B cell (primary cell): ENCODE data around the gene MTSS2. TPM values are rescaled to one million over a fixed set of nuclear protein-coding genes. Genes with fewer than 3 reads are reported as not detected.

Experiments used
- ATAC-seq: fragments of 200-7000 bp; cut with Tn5 transposase; one replicate; pipeline ENCODE4 v1.10.0; 2021; ENCODE audit warnings: low read depth, mild to moderate bottlenecking, moderate number of reproducible peaks, moderate library complexity
- CTCF ChIA-PET: fragments of 350-600 bp; sonication (Branson Sonifier 250); formaldehyde crosslinking; loops from one replicate; lab custom pipeline; 2021; ENCODE audit warnings: antibody characterized with exemption, inconsistent platforms; lab: Charles Lee
- POLR2A ChIA-PET: fragments of 350-600 bp; sonication (Branson Sonifier 250); formaldehyde crosslinking; loops from one replicate; lab custom pipeline; 2021; ENCODE audit warnings: antibody characterized with exemption; lab: Charles Lee
- DNase-seq: peaks from one replicate; pipeline ENCODE4 v3.0.0; 2013
- H2AFZ ChIP-seq: 2 replicates; pipeline ENCODE4 v1.6.1; 2012; ENCODE audit warnings: mild to moderate bottlenecking, low read depth, low read length; ENCODE audit not compliant: insufficient read depth, poor library complexity, severe bottlenecking
- H3K27ac ChIP-seq, 2 donors: 1 replicate in 1 of 2; 2 replicates in 1 of 2; pipeline ENCODE4 v1.5.1; 2012 to 2013; ENCODE audit warnings: low read length in 2 of 2, mild to moderate bottlenecking in 2 of 2, moderate library complexity in 1 of 2
- H3K27me3 ChIP-seq, 4 experiments: fragments of 200-600 bp in 1 of 4; sonication (generic) in 1 of 4; replicated peaks in 1 of 4; 1 replicate in 2 of 4; 2 replicates in 2 of 4; pipeline versions ENCODE4 v1.6.1 to v1.7.0; 2013 to 2016; ENCODE audit warnings: low read length in 3 of 4, mild to moderate bottlenecking in 2 of 4, mixed read lengths in 1 of 4, moderate library complexity in 1 of 4; ENCODE audit not compliant: insufficient read depth in 4 of 4, control insufficient read depth in 3 of 4; ENCODE audit errors: control extremely low read depth in 1 of 4
- H3K36me3 ChIP-seq, 2 experiments: replicated peaks in 1 of 2; 1 replicate in 1 of 2; 2 replicates in 1 of 2; pipeline versions ENCODE4 v1.6.1 to v1.7.1; 2013; ENCODE audit warnings: low read length in 1 of 2; ENCODE audit not compliant: insufficient read depth in 2 of 2, control insufficient read depth in 1 of 2; ENCODE audit errors: control extremely low read depth in 1 of 2, extremely low read depth in 1 of 2
- H3K4me1 ChIP-seq, 2 donors: fragments of 200-600 bp in 1 of 2; sonication (generic) in 1 of 2; 1 replicate in 1 of 2; 2 replicates in 1 of 2; pipeline versions ENCODE4 v1.5.1 to v1.6.1; 2013 to 2017; ENCODE audit warnings: low read length in 2 of 2; ENCODE audit not compliant: control insufficient read depth in 2 of 2, insufficient read depth in 2 of 2
- H3K4me2 ChIP-seq: replicated peaks from 2 replicates; pipeline ENCODE3; 2012; ENCODE audit warnings: mild to moderate bottlenecking, low read depth, low read length; ENCODE audit not compliant: poor library complexity, severe bottlenecking
- H3K4me3 ChIP-seq, 5 experiments: fragments of 200-600 bp in 1 of 5; sonication (generic) in 1 of 5; 1 replicate in 3 of 5; 2 replicates in 2 of 5; pipeline versions ENCODE4 v1.5.1 to v1.7.0; 2011 to 2016; ENCODE audit warnings: low read length in 4 of 5, mild to moderate bottlenecking in 4 of 5, low read depth in 2 of 5, control low read depth in 1 of 5, moderate library complexity in 1 of 5; ENCODE audit not compliant: insufficient read depth in 1 of 5; ENCODE audit errors: control extremely low read depth in 1 of 5, extremely low read depth in 1 of 5
- H3K79me2 ChIP-seq: fragments of 200-600 bp; sonication (generic); one replicate; pipeline ENCODE4 v1.6.0; 2016; ENCODE audit warnings: low read length; ENCODE audit not compliant: control insufficient read depth, insufficient read depth
- H3K9ac ChIP-seq: fragments of 200-600 bp; sonication (generic); 2 replicates; pipeline ENCODE4 v1.6.1; 2017; ENCODE audit warnings: mild to moderate bottlenecking, low read length, moderate library complexity
- H3K9me3 ChIP-seq, 3 donors: one replicate each; pipeline versions ENCODE4 v1.6.1 to v1.7.1; 2013; ENCODE audit warnings: low read length in 2 of 3; ENCODE audit not compliant: control insufficient read depth in 2 of 3, insufficient read depth in 1 of 3; ENCODE audit errors: control extremely low read depth in 1 of 3
- H4K20me1 ChIP-seq: 2 replicates; pipeline ENCODE4 v1.6.0; 2012; ENCODE audit warnings: mild to moderate bottlenecking, low read length; ENCODE audit not compliant: insufficient read depth, control insufficient read depth, poor library complexity, severe bottlenecking
- H3K27ac Mint-ChIP-seq: one replicate; pipeline ENCODE4 v1.8.0; 2021; ENCODE audit warnings: mixed read lengths
- H3K27me3 Mint-ChIP-seq: one replicate; pipeline ENCODE4 v1.8.0; 2021; ENCODE audit warnings: mixed read lengths
- H3K4me1 Mint-ChIP-seq: one replicate; pipeline ENCODE4 v1.8.0; 2021; ENCODE audit warnings: mixed read lengths
- H3K4me3 Mint-ChIP-seq: one replicate; pipeline ENCODE4 v1.8.0; 2021; ENCODE audit warnings: mixed read lengths
- H3K9me3 Mint-ChIP-seq: one replicate; pipeline ENCODE4 v1.8.0; 2022; ENCODE audit warnings: mixed read lengths; ENCODE audit not compliant: insufficient read depth
- CTCF ChIP-seq: fragments of 200-600 bp; IDR thresholded peaks from one replicate; pipeline ENCODE4 v1.8.0; 2022; ENCODE audit warnings: antibody characterized with exemption, mild to moderate bottlenecking
- EZH2 ChIP-seq: IDR thresholded peaks from 2 replicates; pipeline ENCODE4 v1.6.1; 2012; ENCODE audit warnings: borderline replicate concordance, low read depth, mild to moderate bottlenecking, moderate library complexity, low read length; ENCODE audit not compliant: insufficient read depth, poor library complexity, severe bottlenecking
- WGBS: methylation state at CpG from one replicate; pipeline ENCODE4 v1.1.5; 2013; ENCODE audit warnings: missing lambda C conversion rate; ENCODE audit not compliant: insufficient coverage; 5-methylcytosine and 5-hydroxymethylcytosine counted together
- intact Hi-C: fragments of 100-400 bp; cut with micrococcal nuclease; formaldehyde crosslinking; loops from one replicate; pipeline ENCODE4 v1.10.0; 2022
- polyA plus RNA-seq: library from polyadenylated mRNA; depleted of rRNA; stranded (reverse); fragments of >200 nt; gene quantifications from 2 replicates; pipeline ENCODE4 v1.2.3, GENCODE V29; 2012
- total RNA-seq, 2 donors: library from RNA; stranded (reverse); fragments of 120-200 nt in 1 of 2; gene quantifications; 1 replicate in 1 of 2; 2 replicates in 1 of 2; pipeline versions ENCODE4 v1.2.3 to v1.2.4, GENCODE V29; 2013 to 2022

MTSS2 gene
- total and polyA plus RNA-seq, 2 donors (not counting 1 experiment from before 2014, with no cell fraction given) = 1.6 to 2.6 TPM

GRCh38 chr16:70682239-70683145 is 3.4 kb downstream of the MTSS2 start:
- H3K9me3 ChIP-seq = no peaks in the 10 kb centered on the region
- no peak overlapping the region for H2AFZ ChIP-seq
- Mint-ChIP-seq H3K9me3 (no peaks in the 10 kb centered on the region), H3K27me3 (peaks cover 9% of the 10 kb centered on the region), H3K4me3 (no peak overlapping the region), H3K4me1 (peaks cover 9% of the 10 kb centered on the region), H3K27ac (no peak overlapping the region)
- no peaks in the 10 kb centered on the region for H3K36me3 ChIP-seq
- DNase-seq = no peak
- POLR2A ChIA-PET = no interaction called here
- peaks cover 0 to 4% of the 10 kb centered on the region in 2 donors for H3K4me1 ChIP-seq
- CTCF ChIA-PET = no interaction called here
- no peak overlapping the region for H3K4me3 ChIP-seq
- no peaks in the 10 kb centered on the region for H4K20me1 ChIP-seq
- no peak overlapping the region for H3K4me2 ChIP-seq
- TF ChIP-seq CTCF = no peak
- TF ChIP-seq EZH2 = no peak
- intact Hi-C loops = no loop called here
- no peak overlapping the region for H3K27ac ChIP-seq
- no peaks in the 10 kb centered on the region for H3K79me2 ChIP-seq
- ATAC-seq = no peak
- H3K9ac ChIP-seq = no peak overlapping the region
- 83% methylated on average over 7 of the region's 14 CpGs for WGBS
- H3K27me3 ChIP-seq = peaks cover 0 to 25% (median 3%) of the 10 kb centered on the region in 4 experiments
